ENCODE measurements around the gene LYRM9. TPM values are rescaled to one million over a fixed set of nuclear protein-coding genes. Genes with fewer than 3 reads are reported as not detected.

Gene LYRM9
- total and polyA plus RNA-seq, 2 donors (not counting 1 experiment from before 2014, with no cell fraction given), result 9.7 to 13.7 TPM

DNA sequence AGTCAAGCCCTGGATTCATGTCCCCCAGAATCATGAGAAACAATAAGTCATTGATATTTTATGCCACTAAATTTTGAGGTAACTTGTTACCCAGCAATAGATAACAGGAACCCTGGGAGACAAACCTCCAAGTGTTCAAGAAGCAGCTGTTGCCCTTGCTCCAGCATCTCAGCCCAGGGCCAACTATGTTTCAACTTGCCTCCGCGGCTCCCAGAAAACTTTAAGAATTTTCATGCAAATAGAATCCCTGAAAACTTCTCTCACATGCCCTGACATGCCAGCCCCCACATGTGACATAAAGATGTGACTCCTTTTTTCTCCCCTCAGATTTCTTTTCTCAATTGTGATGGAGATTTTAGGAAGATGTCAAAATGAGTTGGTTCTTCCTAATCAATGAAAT lies 22.8 kb downstream of the LYRM9 start:
- Histone ChIP-seq H3K9me3 (ENCODE audit: control insufficient read depth, insufficient read depth, low read depth, low read length) (no peaks in the 10 kb centered on the region), H3K9ac (ENCODE audit: insufficient read depth, low read length) (no peak overlapping the region), H3K4me3 (replicated peaks in 1 of 4; ENCODE audit: control extremely low read depth in 1 of 4, insufficient read depth in 1 of 4, low read depth in 3 of 4, low read length in 4 of 4) (no peak overlapping the region), H3K4me1 (ENCODE audit: control insufficient read depth, extremely low read depth, insufficient read depth, low read length) (no peaks in the 10 kb centered on the region), H3K36me3 (ENCODE audit: control insufficient read depth, insufficient read depth, low read length) (no peaks in the 10 kb centered on the region), H3K27ac (ENCODE audit: insufficient read depth, low read length) (no peak overlapping the region), H2AFZ (ENCODE audit: low read length) (no peak overlapping the region), H3K4me2 (ENCODE audit: extremely low read depth, insufficient read depth, low read length) (no peak overlapping the region), H4K20me1 (ENCODE audit: control insufficient read depth, extremely low read depth, insufficient read depth, low read length) (no peaks in the 10 kb centered on the region), H3K79me2 (ENCODE audit: control insufficient read depth, insufficient read depth, low read length) (no peaks in the 10 kb centered on the region), H3K27me3 (ENCODE audit: control insufficient read depth, insufficient read depth, low read length) (no peaks in the 10 kb centered on the region)
- TF ChIP-seq EZH2 (IDR thresholded peaks at IDR 0.05; ENCODE audit: low read length, missing control alignments) (no peak), CTCF (conservative IDR thresholded peaks at IDR 0.05 in 1 of 2, IDR thresholded peaks at IDR 0.05 in 1 of 2; ENCODE audit: low read depth in 1 of 2, low read length in 2 of 2) (no peak)
- DNase-seq (ENCODE audit: low read depth in 2 of 2), result no peak

DNA sequence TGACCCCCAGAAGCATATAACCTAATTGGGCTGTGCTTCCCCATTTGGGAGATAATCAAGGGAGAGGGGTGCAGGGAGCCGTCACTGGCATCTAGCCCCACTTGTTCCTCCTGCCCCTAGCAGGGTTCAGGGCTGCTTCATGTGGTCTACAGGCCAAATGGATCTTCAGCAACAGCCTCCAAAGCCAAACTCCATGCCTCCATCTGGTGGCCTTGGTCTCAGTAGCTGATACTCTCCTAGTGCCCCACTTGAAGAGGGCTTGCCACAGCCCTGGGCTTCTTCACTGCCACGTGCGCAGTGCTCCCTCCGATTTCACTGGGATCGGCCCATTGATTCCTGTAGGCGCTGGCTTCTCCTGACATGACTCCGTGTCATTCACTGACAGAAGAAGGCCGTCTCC lies 24.6 kb downstream of the LYRM9 start:
- no peak overlapping the region for H3K4me2 ChIP-seq (ENCODE audit: extremely low read depth, insufficient read depth, low read length)
- H3K4me1 ChIP-seq (ENCODE audit: control insufficient read depth, extremely low read depth, insufficient read depth, low read length), result no peaks in the 10 kb centered on the region
- no peaks in the 10 kb centered on the region for H3K36me3 ChIP-seq (ENCODE audit: control insufficient read depth, insufficient read depth, low read length)
- no peak overlapping the region for H2AFZ ChIP-seq (ENCODE audit: low read length)
- no peaks in the 10 kb centered on the region for H3K27me3 ChIP-seq (ENCODE audit: control insufficient read depth, insufficient read depth, low read length)
- DNase-seq (ENCODE audit: low read depth in 2 of 2), result no peak
- H3K9me3 ChIP-seq (ENCODE audit: control insufficient read depth, insufficient read depth, low read depth, low read length), result no peaks in the 10 kb centered on the region
- TF ChIP-seq EZH2 (IDR thresholded peaks at IDR 0.05; ENCODE audit: low read length, missing control alignments), result no peak
- TF ChIP-seq CTCF (conservative IDR thresholded peaks at IDR 0.05 in 1 of 2, IDR thresholded peaks at IDR 0.05 in 1 of 2; ENCODE audit: low read depth in 1 of 2, low read length in 2 of 2), result no peak
- H3K9ac ChIP-seq (ENCODE audit: insufficient read depth, low read length), result no peak overlapping the region
- H3K79me2 ChIP-seq (ENCODE audit: control insufficient read depth, insufficient read depth, low read length), result no peaks in the 10 kb centered on the region
- H3K27ac ChIP-seq (ENCODE audit: insufficient read depth, low read length), result no peak overlapping the region
- H4K20me1 ChIP-seq (ENCODE audit: control insufficient read depth, extremely low read depth, insufficient read depth, low read length), result no peaks in the 10 kb centered on the region
- H3K4me3 ChIP-seq (replicated peaks in 1 of 4; ENCODE audit: control extremely low read depth in 1 of 4, insufficient read depth in 1 of 4, low read depth in 3 of 4, low read length in 4 of 4), result no peak overlapping the region

- Histone ChIP-seq H3K27me3 (ENCODE audit: control insufficient read depth, insufficient read depth, low read length) (no peaks in the 10 kb centered on the region), H4K20me1 (ENCODE audit: control insufficient read depth, extremely low read depth, insufficient read depth, low read length) (no peaks in the 10 kb centered on the region), H3K4me2 (ENCODE audit: extremely low read depth, insufficient read depth, low read length) (no peak overlapping the region), H3K36me3 (ENCODE audit: control insufficient read depth, insufficient read depth, low read length) (no peaks in the 10 kb centered on the region), H3K27ac (ENCODE audit: insufficient read depth, low read length) (no peak overlapping the region), H3K4me3 (replicated peaks in 1 of 4; ENCODE audit: control extremely low read depth in 1 of 4, insufficient read depth in 1 of 4, low read depth in 3 of 4, low read length in 4 of 4) (no peak overlapping the region), H3K9ac (ENCODE audit: insufficient read depth, low read length) (no peak overlapping the region), H2AFZ (ENCODE audit: low read length) (no peak overlapping the region), H3K79me2 (ENCODE audit: control insufficient read depth, insufficient read depth, low read length) (no peaks in the 10 kb centered on the region), H3K4me1 (ENCODE audit: control insufficient read depth, extremely low read depth, insufficient read depth, low read length) (no peaks in the 10 kb centered on the region), H3K9me3 (ENCODE audit: control insufficient read depth, insufficient read depth, low read depth, low read length) (no peaks in the 10 kb centered on the region)
- no peak for DNase-seq (ENCODE audit: low read depth in 2 of 2)
- TF ChIP-seq CTCF (conservative IDR thresholded peaks at IDR 0.05 in 1 of 2, IDR thresholded peaks at IDR 0.05 in 1 of 2; ENCODE audit: low read depth in 1 of 2, low read length in 2 of 2), result no peak
- TF ChIP-seq EZH2 (IDR thresholded peaks at IDR 0.05; ENCODE audit: low read length, missing control alignments), result no peak
Measured at GRCh38 chr17:27862840-27863239, 30.3 kb downstream of the LYRM9 start.
